Measurements from ENCODE around the gene SPON2.

Gene SPON2

GRCh38 chr4:1195109-1195671 is 22.8 kb upstream of the SPON2 start:
- no peak for DNase-seq (ENCODE audit: low spot score)

GRCh38 chr4:1194010-1194900 is 21.9 kb upstream of the SPON2 start:
- DNase-seq (ENCODE audit: low spot score), result no peak

GRCh38 chr4:1193206-1194009 is 21.0 kb upstream of the SPON2 start:
- DNase-seq (ENCODE audit: low spot score), result no peak

- no peak for DNase-seq (ENCODE audit: low spot score)
Observed at GRCh38 chr4:1192493-1193205, 20.3 kb upstream of the SPON2 start.

GRCh38 chr4:1192091-1192492 is 19.7 kb upstream of the SPON2 start:
- no peak for DNase-seq (ENCODE audit: low spot score)

GRCh38 chr4:1191621-1192020 is 19.2 kb upstream of the SPON2 start:
- DNase-seq (ENCODE audit: low spot score), result no peak

- no peak for DNase-seq (ENCODE audit: low spot score)
Observed at GRCh38 chr4:1187182-1187581, 14.8 kb upstream of the SPON2 start.

GRCh38 chr4:1183985-1184773 is 11.8 kb upstream of the SPON2 start:
- DNase-seq (ENCODE audit: low spot score), result no peak

- DNase-seq (ENCODE audit: low spot score), result no peak
Observed at GRCh38 chr4:1182313-1182712, 9.9 kb upstream of the SPON2 start.

GRCh38 chr4:1180663-1181062 is 8.3 kb upstream of the SPON2 start:
- DNase-seq (ENCODE audit: low spot score), result no peak

- DNase-seq (ENCODE audit: low spot score), result no peak
Observed at GRCh38 chr4:1179976-1180375, 7.6 kb upstream of the SPON2 start.

- no peak for DNase-seq (ENCODE audit: low spot score)
Observed at GRCh38 chr4:1179089-1179441, 6.7 kb upstream of the SPON2 start.

- DNase-seq (ENCODE audit: low spot score), result no peak
Observed at GRCh38 chr4:1178300-1179088, 6.1 kb upstream of the SPON2 start.

GRCh38 chr4:1177274-1178141 is 5.1 kb upstream of the SPON2 start:
- no peak for DNase-seq (ENCODE audit: low spot score)

GRCh38 chr4:1176398-1177273 is 4.3 kb upstream of the SPON2 start:
- no peak for DNase-seq (ENCODE audit: low spot score)

GRCh38 chr4:1175635-1176229 is 3.3 kb upstream of the SPON2 start:
- no peak for DNase-seq (ENCODE audit: low spot score)

GRCh38 chr4:1174941-1175634 is 2.7 kb upstream of the SPON2 start:
- no peak for DNase-seq (ENCODE audit: low spot score)
